Measurements from ENCODE around the gene RAP1A. TPM values are rescaled to one million over a fixed set of nuclear protein-coding genes. Genes with fewer than 3 reads are reported as not detected.
"Not testable (repeated sequence)": the region's sequence is repeated elsewhere in the genome, so short reads cannot be mapped to it uniquely, and the experiment has no call there.

The RAP1A gene
- total RNA-seq, 2 experiments from 2014 or later = 132 to 133 TPM

GRCh38 chr1:111608528-111608927, 11.1 kb upstream of the RAP1A start:
- H3K27me3 Mint-ChIP-seq (ENCODE audit: low read depth); H3K9me3 Mint-ChIP-seq (ENCODE audit: insufficient read depth); DNase-seq; H3K36me3 Mint-ChIP-seq (ENCODE audit: low read depth); H3K27ac Mint-ChIP-seq; H3K4me3 Mint-ChIP-seq; POLR2A ChIA-PET; CTCF ChIA-PET; ATAC-seq: not testable (repeated sequence)
- peaks cover 30% of the 10 kb centered on the region for H3K4me1 Mint-ChIP-seq (ENCODE audit: low read depth)

- POLR2A ChIA-PET = interaction anchor here (1.1 to 2.9 kb wide), 3 partner anchors 8 to 19 kb away, joined by 3 to 15 read pairs (median 5); no protein-coding TSS in a partner anchor
These were observed 7.6 kb upstream of the RAP1A start for GRCh38 chr1:111611986-111612385.

GRCh38 chr1:111615870-111616715, 3.5 kb upstream of the RAP1A start:
- Mint-ChIP-seq H3K4me1 (ENCODE audit: low read depth) (peaks cover 40% of the 10 kb centered on the region), H3K4me3 (peak overlapping the region; percentile 49), H3K36me3 (ENCODE audit: low read depth) (peaks cover 11% of the 10 kb centered on the region), H3K9me3 (ENCODE audit: insufficient read depth) (no peaks in the 10 kb centered on the region), H3K27ac (peak overlapping the region; percentile 90), H3K27me3 (ENCODE audit: low read depth) (no peaks in the 10 kb centered on the region)
- CTCF ChIA-PET = interaction anchor here (0.8 to 3.5 kb wide), 14 partner anchors 10 to 141 kb away, joined by 3 to 48 read pairs (median 6); no protein-coding TSS in a partner anchor
- POLR2A ChIA-PET = interaction anchor here (0.8 to 12.5 kb wide), 12 partner anchors 12 to 167 kb away, joined by 3 to 250 read pairs (median 4); partner anchors contain the start of gene WDR77
- ATAC-seq (peak; percentile 9), DNase-seq (peak; percentile 63)

More at GRCh38 chr1:111611986-111612385, 7.6 kb upstream of the RAP1A start:
- H3K4me1 Mint-ChIP-seq (ENCODE audit: low read depth) = peaks cover 20% of the 10 kb centered on the region
- no peak overlapping the region for H3K27ac Mint-ChIP-seq
- no peaks in the 10 kb centered on the region for H3K9me3 Mint-ChIP-seq (ENCODE audit: insufficient read depth)
- no peak overlapping the region for H3K4me3 Mint-ChIP-seq
- CTCF ChIA-PET = interaction anchor here (1.0 to 1.9 kb wide), 5 partner anchors 10 to 104 kb away, joined by 3 to 9 read pairs (median 5); no protein-coding TSS in a partner anchor
- H3K27me3 Mint-ChIP-seq (ENCODE audit: low read depth) = no peaks in the 10 kb centered on the region
- ATAC-seq = no peak
- peaks cover 5% of the 10 kb centered on the region for H3K36me3 Mint-ChIP-seq (ENCODE audit: low read depth)
- DNase-seq = no peak

- no peak for DNase-seq
- Mint-ChIP-seq H3K27me3 (ENCODE audit: low read depth) (no peaks in the 10 kb centered on the region), H3K4me1 (ENCODE audit: low read depth) (peaks cover 59% of the 10 kb centered on the region), H3K36me3 (ENCODE audit: low read depth) (peaks cover 28% of the 10 kb centered on the region), H3K9me3 (ENCODE audit: insufficient read depth) (no peaks in the 10 kb centered on the region), H3K4me3 (no peak overlapping the region), H3K27ac (peak overlapping the region; percentile 23)
- ChIA-PET POLR2A (interaction anchor here (4.8 to 12.5 kb wide), 3 partner anchors 16 to 110 kb away, joined by 41 to 250 read pairs (median 116); no protein-coding TSS in a partner anchor), CTCF (interaction anchor here (1.0 to 6.0 kb wide), 6 partner anchors 14 to 110 kb away, joined by 3 to 42 read pairs (median 12); no protein-coding TSS in a partner anchor)
- ATAC-seq = no peak
These were observed 1.5 kb upstream of the RAP1A start for GRCh38 chr1:111618081-111618480.

GRCh38 chr1:111618961-111619634, 491 bp upstream of the RAP1A start:
- Mint-ChIP-seq H3K36me3 (ENCODE audit: low read depth) (peaks cover 35% of the 10 kb centered on the region), H3K9me3 (ENCODE audit: insufficient read depth) (no peaks in the 10 kb centered on the region), H3K4me1 (ENCODE audit: low read depth) (peaks cover 68% of the 10 kb centered on the region), H3K27ac (peak overlapping the region; percentile 91), H3K27me3 (ENCODE audit: low read depth) (no peaks in the 10 kb centered on the region), H3K4me3 (peak overlapping the region; percentile 81)
- CTCF ChIA-PET = interaction anchor here (0.7 to 6.0 kb wide), 7 partner anchors 15 to 111 kb away, joined by 3 to 42 read pairs (median 4); no protein-coding TSS in a partner anchor
- POLR2A ChIA-PET = interaction anchor here (0.6 to 12.5 kb wide), 7 partner anchors 9 to 171 kb away, joined by 3 to 250 read pairs (median 8); partner anchors contain the start of gene WDR77
- ATAC-seq (peak; percentile 4), DNase-seq (no peak)

GRCh38 chr1:111620441-111620971, 917 bp downstream of the RAP1A start:
- POLR2A ChIA-PET = interaction anchor here (0.6 to 12.5 kb wide), 11 partner anchors 10 to 134 kb away, joined by 3 to 250 read pairs (median 4); no protein-coding TSS in a partner anchor
- peak overlapping the region; percentile 92 for H3K27ac Mint-ChIP-seq
- no peak for ATAC-seq
- peak overlapping the region; percentile 95 for H3K4me3 Mint-ChIP-seq
- H3K27me3 Mint-ChIP-seq (ENCODE audit: low read depth) = no peaks in the 10 kb centered on the region
- H3K4me1 Mint-ChIP-seq (ENCODE audit: low read depth) = peaks cover 71% of the 10 kb centered on the region
- no peaks in the 10 kb centered on the region for H3K9me3 Mint-ChIP-seq (ENCODE audit: insufficient read depth)
- no peak for DNase-seq
- H3K36me3 Mint-ChIP-seq (ENCODE audit: low read depth) = peaks cover 35% of the 10 kb centered on the region
- CTCF ChIA-PET = interaction anchor here (1.4 to 6.0 kb wide), 7 partner anchors 17 to 112 kb away, joined by 4 to 42 read pairs (median 10); no protein-coding TSS in a partner anchor

- ATAC-seq (peak; percentile 8), DNase-seq (no peak)
- ChIA-PET POLR2A (interaction anchor here (1.0 to 12.5 kb wide), 5 partner anchors 19 to 134 kb away, joined by 3 to 250 read pairs (median 41); no protein-coding TSS in a partner anchor), CTCF (interaction anchor here (0.9 to 6.0 kb wide), 10 partner anchors 10 to 113 kb away, joined by 4 to 42 read pairs (median 6); no protein-coding TSS in a partner anchor)
- no peaks in the 10 kb centered on the region for H3K9me3 Mint-ChIP-seq (ENCODE audit: insufficient read depth)
- peak overlapping the region; percentile 95 for H3K4me3 Mint-ChIP-seq
- peak overlapping the region; percentile 92 for H3K27ac Mint-ChIP-seq
- peaks cover 38% of the 10 kb centered on the region for H3K36me3 Mint-ChIP-seq (ENCODE audit: low read depth)
- peaks cover 72% of the 10 kb centered on the region for H3K4me1 Mint-ChIP-seq (ENCODE audit: low read depth)
- no peaks in the 10 kb centered on the region for H3K27me3 Mint-ChIP-seq (ENCODE audit: low read depth)
These were observed 1.5 kb downstream of the RAP1A start for GRCh38 chr1:111621050-111621449.

GRCh38 chr1:111622166-111622565, 2.6 kb downstream of the RAP1A start:
- H3K4me3 Mint-ChIP-seq = peak overlapping the region; percentile 95
- ATAC-seq (no peak), DNase-seq (no peak)
- peak overlapping the region; percentile 62 for H3K27ac Mint-ChIP-seq
- H3K9me3 Mint-ChIP-seq (ENCODE audit: insufficient read depth) = no peaks in the 10 kb centered on the region
- peaks cover 37% of the 10 kb centered on the region for H3K36me3 Mint-ChIP-seq (ENCODE audit: low read depth)
- CTCF ChIA-PET = interaction anchor here (0.9 to 6.0 kb wide), 14 partner anchors 11 to 140 kb away, joined by 3 to 42 read pairs (median 4); no protein-coding TSS in a partner anchor
- peaks cover 70% of the 10 kb centered on the region for H3K4me1 Mint-ChIP-seq (ENCODE audit: low read depth)
- POLR2A ChIA-PET = interaction anchor here (0.9 to 12.5 kb wide), 5 partner anchors 11 to 115 kb away, joined by 3 to 250 read pairs (median 41); no protein-coding TSS in a partner anchor
- H3K27me3 Mint-ChIP-seq (ENCODE audit: low read depth) = no peaks in the 10 kb centered on the region

GRCh38 chr1:111624382-111624781, 4.8 kb downstream of the RAP1A start:
- Mint-ChIP-seq H3K27me3 (ENCODE audit: low read depth) (no peaks in the 10 kb centered on the region), H3K36me3 (ENCODE audit: low read depth) (peaks cover 49% of the 10 kb centered on the region), H3K4me3 (no peak overlapping the region), H3K27ac (peak overlapping the region; percentile 13), H3K4me1 (ENCODE audit: low read depth) (peaks cover 72% of the 10 kb centered on the region), H3K9me3 (ENCODE audit: insufficient read depth) (no peaks in the 10 kb centered on the region)
- DNase-seq (no peak), ATAC-seq (peak; percentile 15)
- CTCF ChIA-PET = interaction anchor here (0.9 to 3.2 kb wide), 12 partner anchors 20 to 144 kb away, joined by 3 to 15 read pairs (median 4); no protein-coding TSS in a partner anchor
- POLR2A ChIA-PET = interaction anchor here (0.8 to 12.5 kb wide), 2 partner anchors 22 to 116 kb away, joined by 4 to 250 read pairs; no protein-coding TSS in a partner anchor

GRCh38 chr1:111625276-111625675, 5.7 kb downstream of the RAP1A start:
- no peaks in the 10 kb centered on the region for H3K27me3 Mint-ChIP-seq (ENCODE audit: low read depth)
- peaks cover 77% of the 10 kb centered on the region for H3K4me1 Mint-ChIP-seq (ENCODE audit: low read depth)
- no peaks in the 10 kb centered on the region for H3K9me3 Mint-ChIP-seq (ENCODE audit: insufficient read depth)
- ATAC-seq (no peak), DNase-seq (no peak)
- peak overlapping the region; percentile 40 for H3K4me3 Mint-ChIP-seq
- H3K27ac Mint-ChIP-seq = peak overlapping the region; percentile 80
- CTCF ChIA-PET = interaction anchor here (1.0 to 3.2 kb wide), 6 partner anchors 25 to 118 kb away, joined by 3 to 15 read pairs (median 6); no protein-coding TSS in a partner anchor
- H3K36me3 Mint-ChIP-seq (ENCODE audit: low read depth) = peaks cover 53% of the 10 kb centered on the region
- POLR2A ChIA-PET = interaction anchor here (0.8 to 12.5 kb wide), 4 partner anchors 11 to 130 kb away, joined by 3 to 250 read pairs (median 4); partner anchors contain the start of gene DDX20
